Glutamatergic neuron (in vitro differentiated cells): ENCODE data around the gene GAD2. TPM values are rescaled to one million over a fixed set of nuclear protein-coding genes. Genes with fewer than 3 reads are reported as not detected.

Experiments
- DNase-seq: peaks from one replicate; pipeline ENCODE4 v3.0.0; 2022
- H3K27ac Mint-ChIP-seq: one replicate; pipeline ENCODE4 v1.8.0; 2020; ENCODE audit warnings: mild to moderate bottlenecking, mixed read lengths, inconsistent platforms; ENCODE audit not compliant: unreplicated experiment
- H3K27me3 Mint-ChIP-seq: one replicate; pipeline ENCODE4 v1.8.0; 2020; ENCODE audit warnings: mild to moderate bottlenecking, moderate library complexity, mixed read lengths, inconsistent platforms; ENCODE audit not compliant: unreplicated experiment
- H3K36me3 Mint-ChIP-seq: one replicate; pipeline ENCODE4 v1.8.0; 2020; ENCODE audit warnings: mild to moderate bottlenecking, mixed read lengths, inconsistent platforms; ENCODE audit not compliant: unreplicated experiment
- H3K4me1 Mint-ChIP-seq: one replicate; pipeline ENCODE4 v1.8.0; 2020; ENCODE audit warnings: mild to moderate bottlenecking, low read depth, mixed read lengths, inconsistent platforms; ENCODE audit not compliant: unreplicated experiment
- H3K4me3 Mint-ChIP-seq: one replicate; pipeline ENCODE4 v1.8.0; 2020; ENCODE audit warnings: mild to moderate bottlenecking, mixed read lengths, inconsistent platforms; ENCODE audit not compliant: unreplicated experiment
- H3K9me3 Mint-ChIP-seq: one replicate; pipeline ENCODE4 v1.8.0; 2020; ENCODE audit warnings: mild to moderate bottlenecking, moderate library complexity, mixed read lengths, inconsistent platforms; ENCODE audit not compliant: unreplicated experiment
- CTCF ChIP-seq: fragments of 200-600 bp; sonication (generic); IDR thresholded peaks from one replicate; pipeline ENCODE4 v1.5.0; 2021; ENCODE audit not compliant: partially characterized antibody, unreplicated experiment
- total RNA-seq: library from RNA; stranded (reverse); fragmentation: NEBNext Ultra II Directional; extraction: Animal tissue kit (Norgen Biotek cat#: 25700); gene quantifications from one replicate; pipeline ENCODE4 v1.2.1, GENCODE V29; 2021; ENCODE audit not compliant: unreplicated experiment

The GAD2 gene
- total RNA-seq, 1 donor from 2014 or later, result not detected

- no peak for TF ChIP-seq CTCF
- Mint-ChIP-seq H3K9me3 (peaks cover 3% of the 10 kb centered on the region), H3K27me3 (peaks cover 25% of the 10 kb centered on the region), H3K27ac (no peak overlapping the region), H3K4me1 (peaks cover 10% of the 10 kb centered on the region), H3K4me3 (no peak overlapping the region), H3K36me3 (no peaks in the 10 kb centered on the region)
- DNase-seq, result peak; percentile 29
These were observed 4.7 kb upstream of the GAD2 start for GRCh38 chr10:26211781-26212444.

- Mint-ChIP-seq H3K36me3 (no peaks in the 10 kb centered on the region), H3K27ac (no peak overlapping the region), H3K27me3 (peaks cover 28% of the 10 kb centered on the region), H3K9me3 (peaks cover 5% of the 10 kb centered on the region), H3K4me1 (peaks cover 10% of the 10 kb centered on the region), H3K4me3 (no peak overlapping the region)
- TF ChIP-seq CTCF, result no peak
- no peak for DNase-seq
These were observed 4.1 kb upstream of the GAD2 start for GRCh38 chr10:26212511-26212910.

- Mint-ChIP-seq H3K9me3 (peaks cover 6% of the 10 kb centered on the region), H3K4me1 (peaks cover 11% of the 10 kb centered on the region), H3K36me3 (peaks cover 1% of the 10 kb centered on the region), H3K27ac (no peak overlapping the region), H3K4me3 (no peak overlapping the region), H3K27me3 (peaks cover 30% of the 10 kb centered on the region)
- no peak for TF ChIP-seq CTCF
- no peak for DNase-seq
These were observed 3.3 kb upstream of the GAD2 start for GRCh38 chr10:26213157-26213800.

- no peak overlapping the region for H3K4me3 Mint-ChIP-seq
- peaks cover 14% of the 10 kb centered on the region for H3K4me1 Mint-ChIP-seq
- H3K27me3 Mint-ChIP-seq, result peaks cover 38% of the 10 kb centered on the region
- peaks cover 13% of the 10 kb centered on the region for H3K9me3 Mint-ChIP-seq
- no peak for DNase-seq
- TF ChIP-seq CTCF, result no peak
- no peak overlapping the region for H3K27ac Mint-ChIP-seq
- peaks cover 6% of the 10 kb centered on the region for H3K36me3 Mint-ChIP-seq
These were observed 2.6 kb upstream of the GAD2 start for GRCh38 chr10:26214004-26214403.
